Measurements from ENCODE around the gene BATF2.
"Not testable (repeated sequence)": the region's sequence is repeated elsewhere in the genome, so short reads cannot be mapped to it uniquely, and the experiment has no call there.

BATF2 gene

GRCh38 chr11:64996710-64997380, at the start of gene BATF2:
Gene BATF2, minus strand, starts transcription at chr11:64996971. Its CDS starts 57 bp downstream, at chr11:64996914.
- peak; percentile 77 for DNase-seq (ENCODE audit: low spot score)

- DNase-seq (ENCODE audit: low spot score), result no peak
Observed at GRCh38 chr11:65045728-65046127, 49.0 kb upstream of the BATF2 start.

- no peak for DNase-seq (ENCODE audit: low spot score)
Observed at GRCh38 chr11:65045061-65045460, 48.3 kb upstream of the BATF2 start.

GRCh38 chr11:65043881-65044501, 47.2 kb upstream of the BATF2 start:
- peak; percentile 17 for DNase-seq (ENCODE audit: low spot score)

GRCh38 chr11:65042891-65043290, 46.1 kb upstream of the BATF2 start:
- no peak for DNase-seq (ENCODE audit: low spot score)

GRCh38 chr11:65040847-65041622, 44.3 kb upstream of the BATF2 start, which contains the start of gene SAC3D1:
Gene SAC3D1, plus strand, starts transcription at chr11:65041210. Its CDS starts 83 bp downstream, at chr11:65041293.
- peak; percentile 97 for DNase-seq (ENCODE audit: low spot score)

- no peak for DNase-seq (ENCODE audit: low spot score)
Observed at GRCh38 chr11:65040520-65040846, 43.7 kb upstream of the BATF2 start.

- peak; percentile 63 for DNase-seq (ENCODE audit: low spot score)
Observed at GRCh38 chr11:65036931-65037330, 40.2 kb upstream of the BATF2 start.

GRCh38 chr11:65035579-65035978, 38.8 kb upstream of the BATF2 start:
- DNase-seq (ENCODE audit: low spot score), result no peak

- no peak for DNase-seq (ENCODE audit: low spot score)
Observed at GRCh38 chr11:65034423-65034822, 37.7 kb upstream of the BATF2 start.

GRCh38 chr11:65032216-65032615, 35.4 kb upstream of the BATF2 start:
- no peak for DNase-seq (ENCODE audit: low spot score)

GRCh38 chr11:65027213-65028067, 30.7 kb upstream of the BATF2 start, which contains the start of gene SNX15:
Gene SNX15, plus strand, starts transcription at chr11:65027439. Its CDS starts 99 bp downstream, at chr11:65027538.
- DNase-seq (ENCODE audit: low spot score), result peak; percentile 99

- DNase-seq (ENCODE audit: low spot score), result no peak
Observed at GRCh38 chr11:65026810-65027209, 30.0 kb upstream of the BATF2 start.

GRCh38 chr11:65023502-65023901, 26.7 kb upstream of the BATF2 start:
- not testable (repeated sequence) for DNase-seq (ENCODE audit: low spot score)

- DNase-seq (ENCODE audit: low spot score), result no peak
Observed at GRCh38 chr11:65021509-65021908, 24.7 kb upstream of the BATF2 start.

- no peak for DNase-seq (ENCODE audit: low spot score)
Observed at GRCh38 chr11:65021003-65021402, 24.2 kb upstream of the BATF2 start.

- DNase-seq (ENCODE audit: low spot score), result no peak
Observed at GRCh38 chr11:65019824-65020223, 23.1 kb upstream of the BATF2 start.

GRCh38 chr11:65017937-65018336, 21.2 kb upstream of the BATF2 start:
- no peak for DNase-seq (ENCODE audit: low spot score)

- DNase-seq (ENCODE audit: low spot score), result no peak
Observed at GRCh38 chr11:65016705-65017104, 19.9 kb upstream of the BATF2 start.

- DNase-seq (ENCODE audit: low spot score), result no peak
Observed at GRCh38 chr11:65014726-65015227, 18.0 kb upstream of the BATF2 start.

GRCh38 chr11:65013888-65014725, 17.3 kb upstream of the BATF2 start, which contains the start of gene ARL2:
Gene ARL2, plus strand, starts transcription at chr11:65014160. Its CDS starts 48 bp downstream, at chr11:65014208.
- DNase-seq (ENCODE audit: low spot score), result peak; percentile 91

All from cerebellar cortex (tissue), 1 donor.